ENCODE data around the gene CDKN3.
"Not testable (repeated sequence)": the region's sequence is repeated elsewhere in the genome, so short reads cannot be mapped to it uniquely, and the experiment has no call there.

CDKN3 gene

DNA sequence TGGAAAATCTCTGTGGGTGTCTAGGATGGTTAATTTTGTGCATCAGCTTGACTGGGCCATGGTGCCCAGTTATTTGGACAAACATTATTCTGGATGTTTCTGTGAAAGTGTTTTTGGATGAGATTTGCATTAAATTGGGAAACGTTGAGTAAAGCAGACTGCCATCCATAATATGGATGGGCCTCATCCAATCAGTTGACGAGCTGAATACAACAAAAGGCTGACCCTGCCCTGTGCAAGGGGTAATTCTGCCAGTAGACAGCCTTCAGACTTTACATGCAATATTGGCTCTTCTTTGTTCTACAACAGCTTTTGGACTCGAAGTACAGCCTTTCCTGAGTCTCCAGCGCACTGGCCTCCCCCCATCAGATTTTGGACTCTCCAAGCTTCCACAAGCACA, 1.5 kb upstream of the CDKN3 start:
- H3K9me3 ChIP-seq (replicated peaks; ENCODE audit: low read length) = no peaks in the 10 kb centered on the region
- no peak overlapping the region for H3K9ac ChIP-seq (ENCODE audit: low read depth, low read length)
- no peak overlapping the region for H3K4me2 ChIP-seq (ENCODE audit: low read length)

DNA sequence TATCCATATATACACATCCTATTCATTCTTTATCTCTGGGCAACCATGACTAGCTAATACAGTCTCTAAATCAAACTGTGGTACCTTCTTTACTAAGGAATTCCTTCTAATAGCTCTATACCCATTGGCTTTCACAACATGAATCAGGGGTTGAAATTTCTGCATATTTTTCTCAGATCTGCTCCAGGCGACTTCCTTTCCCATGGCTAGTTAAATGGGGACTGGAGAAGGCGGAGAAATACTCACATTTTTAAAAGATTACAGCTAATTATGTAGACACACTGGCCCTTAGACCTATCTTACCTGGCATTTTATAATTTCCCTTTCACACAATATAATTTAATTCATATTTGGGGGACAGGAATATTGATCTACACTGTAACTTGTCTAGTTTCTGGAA, 1.1 kb upstream of the CDKN3 start:
- Histone ChIP-seq H3K27me3 (ENCODE audit: control insufficient read depth, insufficient read depth, low read length) (peaks cover 4% of the 10 kb centered on the region), H3K9me3 (replicated peaks; ENCODE audit: low read length) (no peaks in the 10 kb centered on the region), H3K4me3 (ENCODE audit: low read length) (no peak overlapping the region), H3K36me3 (ENCODE audit: insufficient read depth, low read length) (no peaks in the 10 kb centered on the region), H3K4me1 (ENCODE audit: control insufficient read depth, insufficient read depth, low read length) (peaks cover 15% of the 10 kb centered on the region), H3K9ac (ENCODE audit: low read depth, low read length) (no peak overlapping the region), H3K4me2 (ENCODE audit: low read length) (no peak overlapping the region)

More for the DNA sequence above, 1.5 kb upstream of the CDKN3 start:
- Histone ChIP-seq H3K4me3 (ENCODE audit: low read length) (no peak overlapping the region), H3K36me3 (ENCODE audit: insufficient read depth, low read length) (no peaks in the 10 kb centered on the region), H3K27me3 (ENCODE audit: control insufficient read depth, insufficient read depth, low read length) (peaks cover 4% of the 10 kb centered on the region), H3K4me1 (ENCODE audit: control insufficient read depth, insufficient read depth, low read length) (peaks cover 15% of the 10 kb centered on the region)

DNA sequence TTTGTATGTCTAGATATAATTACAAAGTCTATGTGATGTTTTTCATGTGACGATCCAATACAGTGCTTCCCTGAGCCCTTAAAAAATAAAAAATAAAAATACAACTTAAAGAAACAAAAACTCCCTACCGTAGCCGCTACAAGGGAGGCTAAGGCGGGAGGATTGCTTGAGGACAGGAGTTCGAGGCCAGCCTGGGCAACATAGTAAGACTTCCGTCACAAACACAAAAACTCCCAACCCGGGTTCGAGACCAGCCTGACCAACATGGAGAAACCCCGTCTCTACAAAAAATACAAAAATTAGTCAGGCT, 669 bp upstream of the CDKN3 start:
- Histone ChIP-seq H3K27me3 (ENCODE audit: control insufficient read depth, insufficient read depth, low read length) (peaks cover 3% of the 10 kb centered on the region), H3K9me3 (replicated peaks; ENCODE audit: low read length) (no peaks in the 10 kb centered on the region), H3K4me1 (ENCODE audit: control insufficient read depth, insufficient read depth, low read length) (peaks cover 15% of the 10 kb centered on the region), H3K4me3 (ENCODE audit: low read length) (peak overlapping the region; percentile 91), H3K36me3 (ENCODE audit: insufficient read depth, low read length) (no peaks in the 10 kb centered on the region), H3K9ac (ENCODE audit: low read depth, low read length) (peak overlapping the region; percentile 62), H3K4me2 (ENCODE audit: low read length) (peak overlapping the region; percentile 75)

DNA sequence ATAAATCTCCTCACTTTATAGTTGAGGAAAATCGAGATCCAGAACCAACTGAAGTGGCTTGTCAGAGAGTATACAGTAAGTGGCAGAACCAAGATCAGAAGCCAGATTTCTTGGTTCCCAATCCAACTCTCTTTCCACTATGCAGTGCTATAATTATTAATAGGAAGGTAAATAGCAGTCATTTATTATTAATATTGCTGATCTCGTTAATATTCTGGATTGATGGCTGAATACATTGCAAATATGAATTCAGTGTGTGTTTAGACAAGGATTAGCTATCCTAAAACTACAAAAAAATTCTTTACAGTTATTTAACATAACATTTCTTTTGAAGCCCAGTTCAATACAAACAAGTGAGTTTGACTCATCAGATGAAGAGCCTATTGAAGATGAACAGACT, 2.8 kb downstream of the CDKN3 start:
- Histone ChIP-seq H3K9me3 (replicated peaks; ENCODE audit: low read length) (no peaks in the 10 kb centered on the region), H3K27me3 (ENCODE audit: control insufficient read depth, insufficient read depth, low read length) (no peaks in the 10 kb centered on the region), H3K9ac (ENCODE audit: low read depth, low read length) (no peak overlapping the region), H3K4me2 (ENCODE audit: low read length) (no peak overlapping the region), H3K4me1 (ENCODE audit: control insufficient read depth, insufficient read depth, low read length) (peaks cover 15% of the 10 kb centered on the region), H3K4me3 (ENCODE audit: low read length) (no peak overlapping the region), H3K36me3 (ENCODE audit: insufficient read depth, low read length) (no peaks in the 10 kb centered on the region)

DNA sequence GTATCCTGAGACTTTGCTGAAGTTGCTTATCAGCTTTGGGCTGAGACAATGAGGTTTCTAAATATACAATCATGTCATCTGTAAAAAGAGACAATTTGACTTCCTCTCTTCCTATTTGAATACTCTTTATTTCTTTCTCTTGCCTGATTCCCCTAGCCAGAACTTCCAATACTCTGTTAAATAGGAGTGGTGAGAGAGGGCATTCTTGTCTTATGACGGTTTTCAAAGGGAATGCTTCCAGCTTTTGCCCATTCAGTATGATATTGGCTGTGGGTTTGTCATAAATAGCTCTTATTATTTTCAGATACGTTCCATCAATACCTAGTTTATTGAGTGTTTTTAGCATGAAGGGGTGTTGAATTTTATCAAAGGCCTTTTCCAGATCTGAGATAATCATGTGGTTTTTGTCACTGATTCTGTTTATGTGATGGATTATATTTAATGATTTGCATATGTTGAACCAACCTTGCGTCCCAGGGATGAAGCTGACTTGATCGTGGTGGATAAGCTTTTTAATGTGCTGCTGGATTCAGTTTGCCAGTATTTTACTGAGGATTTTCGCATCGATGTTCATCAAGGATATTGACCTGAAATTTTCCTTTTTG, 6.7 kb downstream of the CDKN3 start:
- H3K4me1 ChIP-seq (ENCODE audit: control insufficient read depth, insufficient read depth, low read length); H3K4me2 ChIP-seq (ENCODE audit: low read length); H3K27me3 ChIP-seq (ENCODE audit: control insufficient read depth, insufficient read depth, low read length); H3K4me3 ChIP-seq (ENCODE audit: low read length); H3K9me3 ChIP-seq (replicated peaks; ENCODE audit: low read length); H3K36me3 ChIP-seq (ENCODE audit: insufficient read depth, low read length); H3K9ac ChIP-seq (ENCODE audit: low read depth, low read length): not testable (repeated sequence)

DNA sequence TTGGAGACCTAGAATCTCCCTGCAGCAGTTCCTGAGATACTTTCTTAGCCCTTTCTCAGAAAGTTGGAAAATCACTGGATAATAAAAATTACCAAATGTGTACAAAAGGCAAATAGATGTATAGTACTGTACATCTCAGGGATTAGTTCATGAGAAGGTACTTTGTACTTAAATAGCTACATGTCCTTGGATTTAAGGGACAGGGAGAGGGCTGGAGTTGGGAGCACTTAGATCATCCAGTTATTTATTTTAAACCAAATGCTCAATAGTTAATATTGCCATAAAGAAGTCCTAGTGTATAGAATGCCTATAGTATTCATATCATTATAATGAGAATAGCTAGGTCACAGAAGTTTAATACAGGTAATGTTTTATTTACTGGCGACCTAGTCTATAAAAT, 13.4 kb downstream of the CDKN3 start:
- no peak overlapping the region for H3K4me2 ChIP-seq (ENCODE audit: low read length)
- no peak overlapping the region for H3K4me3 ChIP-seq (ENCODE audit: low read length)
- H3K36me3 ChIP-seq (ENCODE audit: insufficient read depth, low read length) = peaks cover 7% of the 10 kb centered on the region
- H3K4me1 ChIP-seq (ENCODE audit: control insufficient read depth, insufficient read depth, low read length) = no peaks in the 10 kb centered on the region
- H3K27me3 ChIP-seq (ENCODE audit: control insufficient read depth, insufficient read depth, low read length) = no peaks in the 10 kb centered on the region
- no peak overlapping the region for H3K9ac ChIP-seq (ENCODE audit: low read depth, low read length)
- H3K9me3 ChIP-seq (replicated peaks; ENCODE audit: low read length) = no peaks in the 10 kb centered on the region

DNA sequence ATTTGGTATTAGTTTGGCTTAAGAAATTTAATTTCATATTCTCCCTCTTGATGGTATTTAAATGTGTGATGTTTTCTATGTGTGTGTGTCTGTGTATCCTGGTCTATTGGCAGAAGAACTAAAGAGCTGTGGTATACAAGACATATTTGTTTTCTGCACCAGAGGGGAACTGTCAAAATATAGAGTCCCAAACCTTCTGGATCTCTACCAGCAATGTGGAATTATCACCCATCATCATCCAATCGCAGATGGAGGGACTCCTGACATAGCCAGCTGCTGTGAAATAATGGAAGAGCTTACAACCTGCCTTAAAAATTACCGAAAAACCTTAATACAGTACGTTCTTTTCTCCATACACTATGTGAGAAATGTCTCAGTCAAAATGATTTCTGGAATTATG, 14.6 kb downstream of the CDKN3 start:
- no peak overlapping the region for H3K4me3 ChIP-seq (ENCODE audit: low read length)
- H3K9ac ChIP-seq (ENCODE audit: low read depth, low read length) = no peak overlapping the region
- no peaks in the 10 kb centered on the region for H3K27me3 ChIP-seq (ENCODE audit: control insufficient read depth, insufficient read depth, low read length)
- no peaks in the 10 kb centered on the region for H3K4me1 ChIP-seq (ENCODE audit: control insufficient read depth, insufficient read depth, low read length)
- no peak overlapping the region for H3K4me2 ChIP-seq (ENCODE audit: low read length)
- H3K36me3 ChIP-seq (ENCODE audit: insufficient read depth, low read length) = peaks cover 7% of the 10 kb centered on the region
- no peaks in the 10 kb centered on the region for H3K9me3 ChIP-seq (replicated peaks; ENCODE audit: low read length)

DNA sequence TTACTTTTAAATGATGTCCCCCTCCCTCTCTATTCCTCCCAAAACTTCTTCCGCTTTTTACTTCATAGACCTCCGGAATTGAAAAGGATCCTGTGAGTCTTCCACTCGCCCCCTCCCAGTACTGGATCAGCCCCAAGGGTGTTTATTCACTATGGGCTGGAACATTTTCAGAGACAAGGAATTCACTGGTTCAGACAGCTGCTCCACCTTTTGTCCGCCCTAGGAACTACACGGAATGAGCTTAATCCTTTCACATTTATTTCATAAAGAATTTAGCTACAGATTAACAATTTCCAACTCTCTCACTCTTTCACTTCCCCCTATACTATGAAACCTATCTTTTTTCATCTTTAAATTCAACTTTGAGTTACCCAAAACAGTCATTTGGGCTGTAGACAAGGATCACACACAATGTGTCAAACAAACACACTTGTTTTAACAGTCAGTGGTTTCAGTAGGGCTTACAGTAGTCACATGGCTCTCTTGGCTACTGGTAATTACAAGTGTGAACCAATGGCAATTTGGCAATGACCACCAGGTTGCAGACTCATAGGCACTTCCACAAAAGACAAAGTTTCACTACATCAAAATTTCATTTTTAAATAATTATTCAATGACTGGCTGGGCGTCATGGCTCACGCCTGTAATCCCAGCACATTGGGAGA, 23.8 kb downstream of the CDKN3 start:
- no peak overlapping the region for H3K4me3 ChIP-seq (ENCODE audit: low read length)
- no peaks in the 10 kb centered on the region for H3K9me3 ChIP-seq (replicated peaks; ENCODE audit: low read length)
- no peak overlapping the region for H3K9ac ChIP-seq (ENCODE audit: low read depth, low read length)
- H3K4me1 ChIP-seq (ENCODE audit: control insufficient read depth, insufficient read depth, low read length) = no peaks in the 10 kb centered on the region
- peaks cover 12% of the 10 kb centered on the region for H3K36me3 ChIP-seq (ENCODE audit: insufficient read depth, low read length)
- H3K4me2 ChIP-seq (ENCODE audit: low read length) = no peak overlapping the region
- no peaks in the 10 kb centered on the region for H3K27me3 ChIP-seq (ENCODE audit: control insufficient read depth, insufficient read depth, low read length)

DNA sequence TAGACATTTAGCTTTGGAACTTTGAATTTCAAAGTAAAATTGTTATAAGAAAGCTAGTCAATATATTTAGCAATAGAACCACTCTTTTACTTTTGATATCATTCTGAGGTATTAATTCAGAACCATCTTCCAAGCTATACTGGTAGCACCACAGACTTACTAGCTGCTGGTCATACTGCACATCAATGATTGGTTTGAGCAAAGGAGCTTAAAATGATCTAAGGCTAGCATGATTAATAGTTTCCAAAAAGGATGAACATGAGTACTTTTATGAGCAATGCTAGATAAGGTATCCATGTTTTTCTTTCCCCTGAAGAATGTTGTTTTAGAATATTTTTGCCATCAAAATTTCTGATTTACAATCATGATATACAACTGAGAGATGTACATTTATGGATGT, 27.2 kb downstream of the CDKN3 start:
- peaks cover 44% of the 10 kb centered on the region for H3K36me3 ChIP-seq (ENCODE audit: insufficient read depth, low read length)
- no peak overlapping the region for H3K4me3 ChIP-seq (ENCODE audit: low read length)
- H3K4me1 ChIP-seq (ENCODE audit: control insufficient read depth, insufficient read depth, low read length) = no peaks in the 10 kb centered on the region
- H3K9me3 ChIP-seq (replicated peaks; ENCODE audit: low read length) = no peaks in the 10 kb centered on the region
- H3K4me2 ChIP-seq (ENCODE audit: low read length) = no peak overlapping the region
- no peaks in the 10 kb centered on the region for H3K27me3 ChIP-seq (ENCODE audit: control insufficient read depth, insufficient read depth, low read length)
- no peak overlapping the region for H3K9ac ChIP-seq (ENCODE audit: low read depth, low read length)

DNA sequence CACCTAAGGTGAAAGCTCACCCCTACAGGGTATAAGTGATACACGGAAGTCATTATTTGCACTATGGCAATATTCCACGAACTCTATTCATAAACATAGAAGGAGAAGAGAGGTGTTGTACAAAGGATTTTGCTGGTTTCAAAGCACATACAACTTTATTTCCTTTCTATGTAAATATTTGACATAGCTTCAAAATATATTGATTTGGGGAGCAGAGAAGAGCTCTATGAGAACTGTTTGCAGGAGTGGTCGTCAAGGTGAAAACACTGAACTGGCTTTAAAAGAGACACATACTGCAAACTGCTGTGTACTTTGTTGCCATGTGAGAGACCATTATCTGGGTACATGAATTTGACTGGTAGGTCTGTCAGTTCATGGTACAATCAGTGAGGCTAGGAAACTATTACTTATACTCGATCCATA, 27.7 kb downstream of the CDKN3 start:
- Histone ChIP-seq H3K9me3 (replicated peaks; ENCODE audit: low read length) (no peaks in the 10 kb centered on the region), H3K4me1 (ENCODE audit: control insufficient read depth, insufficient read depth, low read length) (no peaks in the 10 kb centered on the region), H3K27me3 (ENCODE audit: control insufficient read depth, insufficient read depth, low read length) (no peaks in the 10 kb centered on the region), H3K4me2 (ENCODE audit: low read length) (no peak overlapping the region), H3K36me3 (ENCODE audit: insufficient read depth, low read length) (peaks cover 47% of the 10 kb centered on the region), H3K9ac (ENCODE audit: low read depth, low read length) (no peak overlapping the region), H3K4me3 (ENCODE audit: low read length) (no peak overlapping the region)

DNA sequence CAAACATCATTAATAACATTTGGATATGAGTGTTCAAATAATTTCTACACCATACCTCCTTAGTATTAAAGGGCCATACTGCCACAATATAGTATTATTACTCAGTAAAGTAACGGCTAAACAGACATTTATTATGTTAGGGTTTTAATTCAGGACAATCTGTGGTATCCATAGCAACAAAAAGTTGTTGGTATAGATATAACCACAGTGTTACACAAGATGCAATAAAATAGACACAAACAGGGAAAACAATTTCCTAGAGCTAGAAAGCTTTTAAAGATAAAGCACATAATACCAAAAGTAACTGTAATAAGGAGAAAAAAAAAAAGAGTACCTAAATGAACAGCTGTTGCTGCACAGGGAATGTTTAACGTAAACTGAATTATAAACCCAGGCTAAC, 28.3 kb downstream of the CDKN3 start:
- no peaks in the 10 kb centered on the region for H3K4me1 ChIP-seq (ENCODE audit: control insufficient read depth, insufficient read depth, low read length)
- no peak overlapping the region for H3K4me2 ChIP-seq (ENCODE audit: low read length)
- H3K36me3 ChIP-seq (ENCODE audit: insufficient read depth, low read length) = peaks cover 49% of the 10 kb centered on the region
- H3K27me3 ChIP-seq (ENCODE audit: control insufficient read depth, insufficient read depth, low read length) = no peaks in the 10 kb centered on the region
- H3K9me3 ChIP-seq (replicated peaks; ENCODE audit: low read length) = no peaks in the 10 kb centered on the region
- no peak overlapping the region for H3K4me3 ChIP-seq (ENCODE audit: low read length)
- no peak overlapping the region for H3K9ac ChIP-seq (ENCODE audit: low read depth, low read length)

DNA sequence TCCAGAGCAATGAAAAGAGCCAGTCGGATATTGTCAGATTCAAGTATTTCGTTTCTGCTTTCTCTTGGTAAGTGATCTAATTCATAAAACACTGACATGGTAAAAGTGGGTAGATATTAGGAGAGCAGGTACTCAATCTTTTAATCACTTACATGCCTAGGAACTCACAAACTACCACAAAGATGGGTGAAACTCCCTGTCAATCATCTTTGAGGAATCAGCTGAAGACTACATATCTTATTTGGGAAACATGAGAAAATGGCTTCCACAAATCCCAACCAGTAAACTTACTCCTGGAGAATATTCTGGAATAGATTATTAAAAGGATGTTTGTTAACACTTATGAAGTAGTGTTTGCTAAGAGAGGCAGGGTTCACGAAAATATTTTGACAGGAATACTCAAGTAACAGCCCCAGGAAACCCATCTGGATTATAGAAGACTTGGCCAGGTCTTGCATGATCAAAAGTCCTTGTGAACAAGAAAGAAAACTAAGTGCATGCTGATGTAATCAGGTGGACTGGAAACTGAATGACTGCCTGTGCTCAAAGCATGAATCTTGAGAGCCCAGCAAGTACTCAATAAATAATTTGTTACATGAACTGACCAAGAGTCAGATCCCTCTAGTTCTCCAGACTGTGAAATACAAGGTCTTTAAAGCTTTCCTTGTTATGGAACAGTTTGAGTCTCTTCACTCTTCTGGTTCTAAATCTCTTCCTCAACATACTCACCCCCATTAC, 28.9 kb downstream of the CDKN3 start:
- peaks cover 52% of the 10 kb centered on the region for H3K36me3 ChIP-seq (ENCODE audit: insufficient read depth, low read length)
- H3K4me2 ChIP-seq (ENCODE audit: low read length) = no peak overlapping the region
- no peaks in the 10 kb centered on the region for H3K4me1 ChIP-seq (ENCODE audit: control insufficient read depth, insufficient read depth, low read length)
- no peaks in the 10 kb centered on the region for H3K27me3 ChIP-seq (ENCODE audit: control insufficient read depth, insufficient read depth, low read length)
- H3K4me3 ChIP-seq (ENCODE audit: low read length) = no peak overlapping the region
- H3K9me3 ChIP-seq (replicated peaks; ENCODE audit: low read length) = no peaks in the 10 kb centered on the region
- no peak overlapping the region for H3K9ac ChIP-seq (ENCODE audit: low read depth, low read length)

Measured in skeletal muscle satellite cell (primary cell).